Left renal pelvis (tissue), 4 donors: ENCODE measurements around the gene ABCG8. TPM values are rescaled to one million over a fixed set of nuclear protein-coding genes. Genes with fewer than 3 reads are reported as not detected.

Experiments
- DNase-seq, 4 donors: peaks; one replicate each; pipeline ENCODE4 v3.0.0-alpha.2; 2013; ENCODE audit warnings: low read depth in 4 of 4, low spot score in 3 of 4
- polyA plus RNA-seq, 4 donors: library from polyadenylated mRNA; unstranded; fragments of 120-200 nt; gene quantifications; one replicate each; pipeline ENCODE4 v1.2.1, GENCODE V29; 2013; ENCODE audit not compliant: insufficient read length in 4 of 4

The ABCG8 gene
- polyA plus RNA-seq, 4 donors, result 0.25 to 1.2 (median 0.81) TPM

GRCh38 chr2:43825841-43826240, 12.9 kb upstream of the ABCG8 start:
- no peak for DNase-seq

GRCh38 chr2:43826305-43827250, 12.2 kb upstream of the ABCG8 start:
- DNase-seq, result no peak

- DNase-seq, result no peak
Measured at GRCh38 chr2:43831543-43832294, 7.1 kb upstream of the ABCG8 start.

- DNase-seq, result no peak
Measured at GRCh38 chr2:43832457-43832856, 6.3 kb upstream of the ABCG8 start.

GRCh38 chr2:43837033-43837432, 1.7 kb upstream of the ABCG8 start:
- DNase-seq, result no peak

- no peak for DNase-seq
Measured at GRCh38 chr2:43837831-43838559, 776 bp upstream of the ABCG8 start.

- DNase-seq, result no peak
Measured at GRCh38 chr2:43839776-43840564, 1.2 kb downstream of the ABCG8 start.

- DNase-seq, result no peak
Measured at GRCh38 chr2:43840965-43841364, 2.2 kb downstream of the ABCG8 start.

GRCh38 chr2:43841949-43842865, 3.4 kb downstream of the ABCG8 start:
- DNase-seq, result no peak

- DNase-seq, result no peak
Measured at GRCh38 chr2:43842866-43843226, 4.1 kb downstream of the ABCG8 start.

- no peak for DNase-seq
Measured at GRCh38 chr2:43845181-43845580, 6.4 kb downstream of the ABCG8 start.

GRCh38 chr2:43846140-43846793, 7.5 kb downstream of the ABCG8 start:
- no peak for DNase-seq

- DNase-seq, result no peak
Measured at GRCh38 chr2:43848214-43848613, 9.4 kb downstream of the ABCG8 start.

GRCh38 chr2:43851011-43851980, 12.5 kb downstream of the ABCG8 start:
- no peak for DNase-seq

GRCh38 chr2:43852196-43852730, 13.5 kb downstream of the ABCG8 start:
- no peak for DNase-seq

- DNase-seq, result no peak
Measured at GRCh38 chr2:43853141-43854081, 14.6 kb downstream of the ABCG8 start.
